Renal pelvis (tissue), 4 donors: ENCODE results near the gene RGS6. TPM values are rescaled to one million over a fixed set of nuclear protein-coding genes. Genes with fewer than 3 reads are reported as not detected.
A peak's percentile ranks its signal among the peaks of the same experiment; 100 is the strongest.

Experiments used
- DNase-seq: peaks from one replicate; pipeline ENCODE4 v3.0.0-alpha.2; 2013
- polyA plus RNA-seq, 3 donors: library from polyadenylated mRNA; unstranded; fragments of 120-200 nt; gene quantifications; one replicate each; pipeline ENCODE4 v1.2.1, GENCODE V29; 2013; ENCODE audit not compliant: insufficient read length in 3 of 3

Gene RGS6
- polyA plus RNA-seq, 3 donors = 0.62 to 2.0 (median 0.93) TPM

DNA sequence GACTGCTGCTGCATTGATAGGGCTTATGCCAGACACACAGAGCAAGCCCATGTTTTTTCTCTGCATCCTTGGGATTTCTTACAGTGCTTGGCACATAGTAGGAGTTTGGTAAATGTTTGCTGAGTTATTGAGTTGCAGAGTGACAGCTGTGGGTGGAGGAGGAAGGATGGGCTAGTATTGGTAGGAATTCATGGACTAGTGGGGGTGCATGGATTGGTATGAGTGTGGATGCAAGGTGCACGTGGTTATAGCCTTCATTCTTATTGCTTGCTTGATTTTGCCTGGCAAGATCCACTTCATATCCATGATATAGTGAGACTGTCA lies 11.4 kb downstream of the RGS6 start:
- no peak for DNase-seq

DNA sequence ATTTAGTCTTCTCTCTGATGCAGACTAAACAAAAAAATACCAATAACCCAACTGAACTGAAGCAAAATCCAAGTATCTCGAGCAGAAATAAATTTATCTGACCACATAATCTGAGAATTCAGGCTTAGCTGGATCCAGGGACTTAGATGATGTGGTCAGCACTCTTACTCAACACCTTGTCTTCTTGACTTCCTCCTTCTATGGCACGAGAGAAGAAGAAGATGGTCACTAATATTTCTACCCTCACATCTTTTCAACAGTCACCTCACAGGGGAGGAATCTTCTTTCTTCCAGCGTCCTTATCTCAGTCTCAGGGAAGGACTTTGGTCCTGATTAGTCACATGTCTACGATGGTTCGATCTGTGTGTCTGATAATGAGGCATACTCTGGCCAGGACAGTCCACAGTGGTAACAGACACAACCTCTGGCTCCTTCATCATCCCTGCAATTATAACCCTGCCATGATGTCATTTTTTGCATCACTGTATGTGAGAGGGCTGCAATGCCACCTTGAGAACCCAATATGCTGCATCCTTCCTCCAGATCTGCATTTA lies 15.8 kb downstream of the RGS6 start:
- DNase-seq = no peak

DNA sequence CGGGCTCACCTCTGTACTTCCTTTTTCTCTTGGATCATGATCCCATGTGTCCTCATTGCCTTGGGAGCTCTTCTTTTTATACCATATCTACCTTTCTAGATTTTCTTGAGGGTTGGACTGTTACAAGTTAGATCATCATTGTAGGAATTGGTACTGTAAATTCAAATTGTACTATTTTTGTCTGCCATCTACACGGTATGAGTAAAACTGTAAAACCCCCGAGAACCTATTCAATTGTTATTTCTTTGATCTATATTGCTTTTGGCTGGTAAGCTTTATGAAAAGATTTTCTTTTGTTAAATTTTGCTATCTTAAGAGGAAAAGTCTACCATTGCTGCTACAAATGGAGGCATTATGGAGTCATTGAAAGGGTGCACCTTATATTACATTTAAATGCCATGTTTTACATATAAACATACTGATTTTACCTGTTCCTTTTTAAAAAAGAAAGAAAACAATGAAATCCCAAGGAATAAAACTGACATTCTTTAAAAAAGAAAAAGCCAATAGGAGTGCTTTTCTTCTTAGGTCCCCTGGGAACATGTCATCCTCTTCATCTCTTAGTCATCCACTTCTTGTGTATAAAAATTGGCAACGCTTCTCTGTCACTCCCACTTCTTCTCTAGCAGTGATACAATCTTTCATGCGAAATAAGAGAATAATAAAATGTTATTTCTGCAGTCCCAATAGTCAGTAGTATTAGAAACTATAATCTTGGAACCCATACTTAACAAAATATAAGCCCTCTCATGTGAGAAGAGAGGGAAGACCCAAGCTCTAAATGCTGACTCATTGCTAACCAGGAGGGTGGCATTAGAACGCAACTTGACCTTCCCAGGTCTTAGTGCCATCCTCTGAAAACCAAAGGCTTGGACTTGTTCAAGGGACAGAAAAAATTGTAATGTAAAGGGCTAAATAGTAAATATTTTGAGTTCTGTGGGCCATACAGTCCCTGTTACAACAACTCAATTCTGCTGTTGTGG lies 20.4 kb downstream of the RGS6 start:
- no peak for DNase-seq

DNA sequence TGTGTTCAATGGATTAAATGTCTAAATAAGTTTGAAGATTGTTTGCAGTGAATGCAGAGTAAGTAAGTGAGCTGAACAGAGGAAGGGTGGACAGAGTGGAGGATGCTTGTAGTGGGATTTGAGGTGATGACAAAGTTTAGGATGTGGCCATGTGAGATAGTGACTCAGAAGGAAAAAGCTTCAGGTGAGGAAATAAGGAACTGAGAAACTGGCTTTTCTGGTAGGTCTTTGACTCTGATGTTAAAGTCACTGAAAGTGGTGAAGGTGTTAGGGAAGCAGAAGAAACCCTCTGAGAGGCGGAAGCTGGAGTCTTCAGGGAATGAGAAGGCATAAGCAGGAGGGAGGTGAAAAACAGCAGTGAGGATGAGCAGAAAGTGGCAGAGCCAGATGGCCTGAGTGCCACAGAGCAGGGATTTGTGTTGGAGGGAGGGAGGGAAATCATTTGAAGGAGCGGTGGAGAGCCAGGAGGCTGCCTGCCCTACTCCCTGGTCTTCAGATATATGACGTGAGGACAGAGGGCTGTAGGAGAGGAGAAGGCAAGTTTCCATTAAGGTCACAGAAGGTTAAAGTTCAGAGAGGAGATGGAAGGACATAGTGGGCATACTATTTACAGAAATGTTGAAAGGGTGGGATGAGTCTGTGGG lies 24.8 kb downstream of the RGS6 start:
- DNase-seq = no peak

DNA sequence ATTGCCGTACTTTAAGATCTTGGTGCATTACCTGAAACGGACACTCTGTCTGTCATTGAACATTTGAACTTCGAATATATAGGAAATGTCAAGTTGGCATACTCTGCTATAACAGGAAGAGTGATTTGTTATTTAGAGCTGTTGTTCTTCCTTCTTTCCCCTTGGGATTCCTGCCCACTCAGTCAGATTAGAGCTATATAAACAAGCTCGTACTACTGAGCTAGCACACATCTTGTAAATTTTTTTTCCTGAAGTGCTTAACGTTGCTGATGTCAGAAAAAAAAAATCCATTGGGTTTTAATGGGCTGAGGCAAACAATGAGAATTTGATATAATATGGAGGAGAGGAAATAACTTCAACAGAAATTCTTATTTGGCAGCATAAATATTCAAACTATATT lies 26.8 kb downstream of the RGS6 start:
- DNase-seq = no peak

DNA sequence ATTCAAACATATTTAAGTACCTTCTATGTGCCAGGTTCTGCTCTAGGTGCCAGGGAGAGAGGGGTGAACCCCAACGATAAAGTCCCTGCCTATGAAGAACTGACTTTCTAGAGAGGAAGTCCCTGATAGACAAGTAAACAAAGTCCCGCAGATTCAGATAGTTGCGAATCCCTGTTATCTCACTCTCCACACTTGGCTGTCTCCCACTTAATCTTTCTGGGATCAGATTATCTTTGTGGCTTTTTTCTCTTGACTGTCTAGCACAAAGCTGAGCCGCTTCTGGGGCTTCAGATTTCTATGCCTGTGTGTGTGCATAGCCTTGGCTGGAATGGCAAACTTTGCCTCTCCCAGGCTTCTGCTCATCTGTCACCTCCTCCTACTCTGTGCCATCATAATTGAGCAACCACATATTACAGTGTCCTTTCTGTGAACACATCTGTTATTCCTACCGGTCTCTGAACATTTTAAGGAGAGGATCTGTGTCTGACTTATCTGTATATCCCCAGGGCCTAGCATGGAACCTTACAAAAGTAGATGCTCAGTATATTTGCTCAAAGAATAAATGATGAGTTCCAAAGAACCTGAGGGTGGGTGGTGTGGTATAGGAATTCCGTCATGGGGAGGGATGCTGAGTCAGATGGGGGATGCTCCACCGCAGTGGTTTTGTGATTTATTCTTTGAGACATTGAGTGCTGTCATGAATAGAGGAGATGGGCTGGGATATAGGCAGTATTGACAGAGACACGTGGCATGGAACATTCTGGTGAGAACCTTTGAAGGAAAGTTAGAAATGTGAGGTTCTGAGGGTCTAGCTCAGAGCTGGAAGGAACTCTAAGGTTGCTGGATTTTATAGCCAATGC lies 28.5 kb downstream of the RGS6 start:
- no peak for DNase-seq

DNA sequence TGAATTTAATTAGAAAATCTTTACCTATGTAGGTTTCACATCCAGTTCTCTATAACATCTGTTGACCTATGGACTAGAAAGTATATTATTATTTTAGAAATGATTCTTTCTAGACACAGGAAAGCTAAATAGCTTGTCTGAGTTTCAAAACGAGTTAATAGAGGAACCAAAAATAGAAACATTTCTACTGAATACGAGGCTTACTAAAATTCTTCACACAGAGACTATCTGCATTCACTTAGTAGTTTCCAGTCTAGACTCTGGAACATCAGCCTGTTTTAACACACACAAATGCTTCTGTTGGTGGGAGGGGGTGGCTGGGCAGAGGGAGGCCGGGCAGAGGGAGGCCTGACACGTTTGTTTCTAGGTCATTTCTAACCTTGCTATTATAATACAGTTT lies 29.7 kb downstream of the RGS6 start:
- no peak for DNase-seq

DNA sequence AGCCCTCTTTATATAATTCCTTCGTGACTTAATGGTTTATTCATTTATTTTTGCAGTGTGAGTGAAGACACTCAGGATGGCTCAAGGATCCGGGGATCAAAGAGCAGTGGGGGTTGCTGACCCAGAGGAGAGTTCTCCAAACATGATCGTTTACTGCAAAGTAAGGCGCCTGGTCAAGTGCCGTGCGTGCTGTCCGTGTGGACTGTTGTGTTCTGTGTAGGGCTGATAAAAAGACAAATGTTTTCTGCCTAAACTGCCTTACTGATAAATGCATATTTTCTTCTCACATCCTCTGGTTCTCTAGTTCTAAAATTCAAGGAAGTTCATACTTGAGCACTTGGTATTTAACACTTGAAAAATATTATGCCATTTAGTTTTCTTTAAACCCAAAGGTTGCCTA lies 32.5 kb downstream of the RGS6 start:
- no peak for DNase-seq

DNA sequence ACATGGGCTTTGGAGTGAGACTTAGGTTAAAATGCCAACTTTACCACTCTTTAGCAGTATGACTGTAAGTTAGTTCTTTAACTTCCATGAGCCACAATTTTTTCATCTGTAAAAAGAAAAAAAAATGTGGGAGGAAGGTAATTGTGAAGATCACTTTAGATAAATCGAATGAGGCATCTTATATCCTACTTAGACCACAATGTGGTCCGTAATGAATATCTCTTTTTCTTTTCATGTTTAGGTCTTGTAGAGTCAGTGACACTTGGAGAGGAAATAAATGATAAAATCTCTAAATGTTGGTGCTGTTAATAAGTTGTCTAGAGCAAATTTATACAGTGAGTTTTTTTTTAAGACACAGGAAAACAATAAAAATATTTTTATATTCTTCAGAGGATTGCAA lies 34.3 kb downstream of the RGS6 start:
- DNase-seq = no peak

DNA sequence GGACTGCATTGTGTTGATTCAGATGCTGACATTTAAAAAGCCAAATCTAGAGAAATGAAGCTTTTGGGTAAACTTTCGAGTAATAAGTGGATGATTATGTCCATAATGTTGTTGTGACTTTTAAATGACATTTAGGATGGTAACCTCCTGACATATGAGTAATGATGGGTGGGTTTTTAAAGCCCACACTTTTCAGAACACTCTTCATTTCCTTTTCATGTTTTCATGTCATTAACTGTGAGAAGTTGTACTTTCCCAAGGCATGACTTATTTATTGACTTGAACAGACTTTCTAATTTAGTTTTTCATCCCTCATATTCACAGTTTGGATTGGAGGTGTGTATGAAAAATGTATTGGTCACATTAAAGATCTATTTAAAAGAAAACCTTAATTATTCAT lies 35.5 kb downstream of the RGS6 start:
- DNase-seq = no peak

DNA sequence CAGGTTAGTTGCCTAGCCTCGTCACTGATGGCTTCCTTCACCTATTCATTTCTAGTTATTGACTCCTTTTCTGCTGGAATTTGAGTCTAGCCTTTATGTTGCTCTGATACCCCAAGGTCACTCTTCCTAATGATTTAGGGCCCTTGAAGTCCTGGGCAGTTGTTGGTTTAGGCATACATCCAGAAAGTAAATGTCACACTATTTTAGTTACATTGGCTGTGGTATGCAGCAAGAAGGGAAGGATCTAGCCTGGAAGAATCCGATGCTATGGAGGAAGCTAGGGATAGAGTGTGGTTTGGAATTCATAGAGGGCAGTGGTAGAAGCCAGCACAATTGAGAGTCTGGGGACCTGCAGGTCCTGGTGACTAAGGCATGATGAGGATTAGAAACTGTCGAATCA lies 38.0 kb downstream of the RGS6 start:
- DNase-seq = no peak

DNA sequence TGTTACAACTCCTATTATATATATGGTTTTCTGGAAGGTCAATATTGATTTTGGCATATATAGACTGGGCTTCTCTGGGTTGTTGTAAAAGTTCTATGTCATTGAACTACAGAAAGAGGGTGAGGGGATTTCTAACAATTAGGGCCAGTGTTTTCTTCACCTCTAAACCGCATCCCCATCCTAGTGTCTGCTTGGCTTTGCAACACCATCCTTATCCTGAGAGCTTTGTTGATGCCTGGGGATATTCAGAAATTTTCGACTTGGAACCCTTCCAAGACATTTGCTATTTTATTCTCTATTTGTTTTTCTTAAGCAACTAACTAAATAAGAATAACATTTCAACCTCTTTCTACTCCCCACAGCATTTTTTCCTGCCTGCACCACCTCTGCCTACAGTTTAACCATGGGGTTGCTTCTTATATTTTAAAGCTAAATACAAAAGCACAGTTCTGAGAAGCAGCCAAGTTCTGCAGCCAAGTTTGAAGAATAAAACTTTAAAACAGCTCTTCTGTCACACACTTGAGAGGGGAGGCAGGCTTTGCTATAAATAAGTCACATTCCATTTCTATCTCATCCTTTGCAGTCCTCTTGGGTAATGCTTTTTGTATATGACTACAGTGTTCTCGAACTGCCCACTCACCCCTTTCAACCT lies 53.4 kb downstream of the RGS6 start:
- DNase-seq = peak; percentile 48

DNA sequence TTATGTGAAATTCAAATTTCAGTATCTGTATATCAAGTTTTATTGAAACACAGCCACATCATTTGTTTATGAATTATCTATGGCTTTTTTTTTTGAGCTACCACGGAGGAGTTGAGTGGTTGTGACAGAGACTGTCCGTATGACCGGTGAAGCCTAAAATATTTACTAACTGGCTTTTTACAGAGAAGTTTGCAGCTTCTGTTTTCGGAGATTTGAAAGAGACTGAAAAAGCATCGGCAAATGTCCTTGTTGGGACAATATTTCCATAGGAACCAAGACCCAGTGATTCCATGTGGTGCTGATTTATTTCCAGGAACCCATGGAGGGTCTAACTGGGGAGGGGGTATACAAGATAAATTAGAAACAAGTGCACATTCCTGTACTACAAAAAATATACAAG lies 56.2 kb downstream of the RGS6 start:
- DNase-seq = no peak

DNA sequence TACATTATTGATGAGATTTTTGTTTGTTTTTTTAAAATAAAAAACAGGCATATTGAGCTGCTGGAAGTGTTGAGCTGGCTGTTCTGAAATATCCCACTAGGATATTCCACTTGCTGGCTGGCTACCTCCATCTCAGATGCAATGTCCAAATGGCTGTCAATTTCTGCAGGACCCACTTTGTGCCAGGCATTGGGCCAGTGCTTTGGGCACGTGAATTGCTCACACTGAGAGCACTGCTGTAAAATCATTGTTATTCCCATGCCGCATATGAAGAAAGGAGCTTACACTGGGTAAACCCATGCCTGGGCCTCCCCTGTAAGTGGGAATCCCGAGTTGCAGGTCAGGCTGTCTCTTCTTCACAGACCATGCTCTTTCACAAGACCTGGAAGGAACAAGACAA lies 56.7 kb downstream of the RGS6 start:
- no peak for DNase-seq

DNA sequence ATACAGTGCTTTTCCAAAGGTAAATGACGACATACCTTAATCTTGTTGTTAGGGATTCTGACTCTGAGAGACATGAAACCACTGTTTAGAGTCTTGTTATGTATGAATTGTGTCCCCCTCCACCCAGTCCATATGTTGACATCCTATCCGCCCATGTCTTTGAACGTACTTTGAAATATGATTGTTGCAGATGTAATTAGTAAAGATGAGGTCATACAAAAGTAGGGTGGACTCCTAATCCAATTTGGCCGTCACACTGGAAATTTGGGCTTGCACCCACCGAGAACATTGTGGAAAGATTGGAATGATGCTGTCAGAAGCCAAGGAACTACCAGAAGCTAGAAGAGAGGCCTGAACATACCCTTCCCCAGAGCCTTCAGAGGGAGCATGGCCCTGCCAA lies 62.2 kb downstream of the RGS6 start:
- no peak for DNase-seq

DNA sequence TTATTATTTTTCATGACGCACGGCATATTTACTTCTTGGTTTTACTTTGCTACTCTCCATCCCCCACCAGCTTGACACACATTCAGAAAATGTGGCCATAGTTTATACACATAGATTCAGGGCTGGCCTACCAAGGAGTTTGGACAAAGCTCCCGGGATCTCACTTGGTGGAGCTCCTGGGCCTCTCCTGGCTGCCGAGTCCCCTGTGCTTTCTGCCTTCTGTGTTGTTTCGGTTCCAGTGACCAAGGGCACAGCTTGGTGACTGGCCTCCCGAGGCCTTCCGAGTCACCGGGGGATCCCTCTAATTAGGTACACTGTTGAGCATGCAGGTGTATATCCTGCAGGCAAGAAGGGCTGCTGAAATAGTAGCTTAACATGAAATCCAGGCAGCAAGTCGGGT lies 63.5 kb downstream of the RGS6 start:
- DNase-seq = no peak

DNA sequence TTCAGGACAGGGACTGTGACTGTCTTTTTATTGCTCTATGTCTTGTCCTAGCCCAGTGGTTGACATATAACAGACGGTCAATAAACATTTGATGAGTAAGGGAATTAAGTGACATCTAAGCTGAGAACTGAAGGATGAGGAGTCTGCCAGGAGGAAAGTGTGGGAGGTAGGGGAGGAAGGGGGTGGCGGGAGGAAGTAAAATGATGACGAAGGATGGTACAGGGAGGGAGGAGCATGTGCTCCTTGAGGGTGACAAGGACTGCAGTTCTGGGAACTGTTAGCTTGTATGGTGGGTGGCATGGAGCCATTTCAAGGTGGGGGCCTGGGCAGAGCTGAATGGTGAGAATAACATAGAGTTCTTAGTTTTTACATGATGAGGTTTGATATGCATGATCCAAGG lies 64.4 kb downstream of the RGS6 start:
- DNase-seq = no peak

DNA sequence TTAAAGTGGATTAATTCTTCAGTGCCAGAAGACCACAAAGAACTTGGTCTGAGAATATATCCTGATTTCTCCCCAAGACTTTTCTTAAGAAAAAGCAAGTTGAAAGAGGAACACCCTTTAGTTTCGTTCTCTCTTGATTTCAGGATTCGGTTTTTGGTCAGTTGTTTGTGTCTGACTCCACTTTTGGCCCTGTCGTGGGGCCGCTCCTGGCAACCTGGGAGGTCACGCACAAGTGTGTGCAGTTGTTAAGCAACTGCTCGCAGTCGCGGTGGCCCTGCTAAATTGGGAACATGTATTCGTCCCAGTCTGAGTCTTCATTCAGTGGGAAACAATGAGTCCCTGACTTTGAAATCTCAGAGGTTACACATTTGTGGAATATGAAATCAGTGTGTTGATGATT lies 68.7 kb downstream of the RGS6 start:
- DNase-seq = no peak

DNA sequence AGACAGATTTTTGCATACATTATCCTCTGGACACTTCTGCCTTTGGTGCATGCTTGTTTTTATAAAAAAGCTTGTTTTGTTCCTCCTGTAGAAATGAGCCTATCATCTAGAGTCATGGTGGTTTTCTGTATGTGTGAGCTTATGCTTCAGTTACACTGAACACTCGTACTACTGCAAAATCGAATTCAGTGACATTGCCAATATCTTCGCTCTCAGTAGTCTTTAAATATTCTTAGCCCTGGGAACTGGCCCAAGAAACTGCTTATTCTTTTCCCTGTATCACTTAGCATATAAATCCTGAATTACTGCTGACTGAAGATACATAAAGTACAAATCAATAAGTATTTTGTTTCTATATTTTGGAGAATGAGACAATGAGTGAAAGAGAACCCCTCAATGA lies 70.5 kb downstream of the RGS6 start:
- DNase-seq = no peak

DNA sequence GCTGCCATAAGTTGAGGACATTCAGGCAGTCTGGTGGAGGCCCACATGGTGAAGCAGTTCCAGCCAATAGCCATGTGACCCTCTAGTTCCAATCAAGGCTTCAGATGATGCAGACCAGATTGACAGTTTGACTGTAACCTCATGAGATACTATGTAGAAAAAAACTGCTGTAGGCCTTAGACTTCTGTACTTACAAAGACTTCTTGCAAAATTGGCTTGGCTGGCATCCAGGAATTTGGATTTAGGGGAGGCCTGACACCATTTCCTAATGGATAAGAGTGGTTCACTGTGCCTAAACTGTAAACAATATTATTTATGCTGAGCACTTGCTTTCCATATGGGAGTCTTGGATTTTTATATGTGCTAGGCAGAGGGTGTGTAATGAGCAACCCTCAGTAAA lies 76.4 kb downstream of the RGS6 start:
- peak; percentile 11 for DNase-seq

DNA sequence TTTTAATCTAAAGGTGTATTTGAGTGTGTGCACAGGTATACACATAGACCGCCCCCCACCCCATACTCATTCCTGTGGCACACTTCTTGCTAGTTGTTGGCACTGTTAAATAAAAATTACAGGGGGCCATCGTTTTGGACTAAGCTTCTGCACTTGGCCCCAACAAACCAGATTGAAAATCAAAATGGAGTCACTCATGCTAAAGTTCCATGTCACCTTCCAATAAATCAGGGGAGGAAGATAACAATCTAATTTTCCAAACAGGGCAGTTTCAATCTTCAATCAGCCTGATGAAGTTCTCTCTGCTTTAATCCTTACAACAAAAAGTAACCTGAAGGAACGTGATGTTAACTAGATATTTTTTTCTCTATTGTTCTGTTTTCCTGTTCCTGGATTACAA lies 78.2 kb downstream of the RGS6 start:
- no peak for DNase-seq
